Measurements from ENCODE around the gene TSPAN12.

- TF ChIP-seq CTCF (IDR thresholded peaks at IDR 0.05; ENCODE audit: extremely low read depth in 1 of 2, insufficient read depth in 1 of 2, low read depth in 1 of 2, low read length in 2 of 2) (no peak), POLR2AphosphoS5 (IDR thresholded peaks at IDR 0.05; ENCODE audit: insufficient read depth, low read depth, low read length) (no peak), FOS (IDR thresholded peaks at IDR 0.05; ENCODE audit: borderline replicate concordance, insufficient read depth, low read length) (no peak), EZH2 (IDR thresholded peaks at IDR 0.05; ENCODE audit: borderline replicate concordance, low read depth, low read length, severe bottlenecking) (no peak), MYC (IDR thresholded peaks at IDR 0.05; ENCODE audit: low read depth, low read length) (no peak), POLR2A (IDR thresholded peaks at IDR 0.05; ENCODE audit: low read depth, low read length) (no peak), JUN (IDR thresholded peaks at IDR 0.05; ENCODE audit: borderline replicate concordance, insufficient read depth, insufficient read length, low read depth) (no peak), GATA2 (IDR thresholded peaks at IDR 0.05; ENCODE audit: insufficient read depth, insufficient read length, low read depth, low read length) (no peak)
- TF ChIP-seq, protein P1, sequence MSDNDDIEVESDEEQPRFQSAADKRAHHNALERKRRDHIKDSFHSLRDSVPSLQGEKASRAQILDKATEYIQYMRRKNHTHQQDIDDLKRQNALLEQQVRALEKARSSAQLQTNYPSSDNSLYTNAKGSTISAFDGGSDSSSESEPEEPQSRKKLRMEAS (IDR thresholded peaks at IDR 0.05; ENCODE audit: insufficient read depth, insufficient read length): no peak
These were observed 60.8 kb downstream of the TSPAN12 start for GRCh38 chr7:120797026-120797645.

Data from endothelial cell of umbilical vein (primary cell).